Loucy (cell line): Measurements from ENCODE around the gene PTGFRN.

ENCODE experiments used
- H2AFZ ChIP-seq: fragments of 200-600 bp; sonication (generic); 2 replicates; pipeline ENCODE4 v1.6.0; 2016; ENCODE audit warnings: antibody characterized with exemption, mild to moderate bottlenecking, low read length, moderate library complexity
- H3F3A ChIP-seq: fragments of 200-600 bp; 2 replicates; pipeline ENCODE4 v1.6.0; 2016; ENCODE audit warnings: antibody characterized with exemption, low read depth, mild to moderate bottlenecking
- H3K27me3 ChIP-seq: fragments of 200-600 bp; sonication (generic); 2 replicates; pipeline ENCODE4 v1.6.1; 2014; ENCODE audit warnings: low read length, mild to moderate bottlenecking; ENCODE audit not compliant: insufficient read depth, poor library complexity, severe bottlenecking
- H3K36me3 ChIP-seq: fragments of 200-600 bp; sonication (generic); 2 replicates; pipeline ENCODE4 v1.6.1; 2016; ENCODE audit warnings: low read length; ENCODE audit not compliant: insufficient read depth
- H3K4me1 ChIP-seq: fragments of 200-600 bp; sonication (generic); 2 replicates; pipeline ENCODE4 v1.5.1; 2014; ENCODE audit warnings: low read length, mild to moderate bottlenecking; ENCODE audit not compliant: insufficient read depth, poor library complexity, severe bottlenecking
- H3K4me2 ChIP-seq: fragments of 200-600 bp; sonication (generic); 2 replicates; pipeline ENCODE4 v1.6.0; 2014; ENCODE audit warnings: antibody characterized with exemption, low read length, low read depth, mild to moderate bottlenecking; ENCODE audit not compliant: poor library complexity, severe bottlenecking
- H3K4me3 ChIP-seq: fragments of 200-600 bp; sonication (generic); 2 replicates; pipeline ENCODE4 v1.5.1; 2014; ENCODE audit warnings: low read length, mild to moderate bottlenecking, mixed read lengths; ENCODE audit not compliant: poor library complexity, severe bottlenecking
- H3K79me2 ChIP-seq: fragments of 200-600 bp; sonication (generic); 2 replicates; pipeline ENCODE4 v1.6.1; 2014; ENCODE audit warnings: low read length; ENCODE audit not compliant: insufficient read depth
- H3K9ac ChIP-seq: fragments of 200-600 bp; sonication (generic); 2 replicates; pipeline ENCODE4 v1.6.0; 2014; ENCODE audit warnings: mild to moderate bottlenecking, low read depth, low read length, moderate library complexity; ENCODE audit not compliant: poor library complexity, severe bottlenecking
- H3K9me2 ChIP-seq: fragments of 200-600 bp; sonication (generic); replicated peaks from 2 replicates; pipeline ENCODE4 v1.6.1; 2016; ENCODE audit warnings: low read depth, low read length, mixed read lengths
- H3K9me3 ChIP-seq: fragments of 200-600 bp; sonication (generic); 2 replicates; pipeline ENCODE4 v1.6.1; 2014; ENCODE audit warnings: mild to moderate bottlenecking, antibody characterized with exemption, low read length, low read depth; ENCODE audit not compliant: insufficient read depth
- H4K20me1 ChIP-seq: fragments of 200-600 bp; sonication (generic); 2 replicates; pipeline ENCODE4 v1.6.0; 2014; ENCODE audit warnings: antibody characterized with exemption, low read length, mild to moderate bottlenecking; ENCODE audit not compliant: insufficient read depth, poor library complexity, severe bottlenecking
- EZH2phosphoT487 ChIP-seq: fragments of 200-600 bp; IDR thresholded peaks from 2 replicates; pipeline ENCODE4 v1.6.1; 2018; ENCODE audit warnings: antibody characterized with exemption, mild to moderate bottlenecking, moderate library complexity, borderline replicate concordance
- TF ChIP-seq, protein P1 (sequence below): fragments of 200-600 bp; sonication (generic); conservative IDR thresholded peaks from 2 replicates; pipeline ENCODE4 v1.5.1; 2014; ENCODE audit warnings: mild to moderate bottlenecking, antibody characterized with exemption, low read length

PTGFRN gene

DNA sequence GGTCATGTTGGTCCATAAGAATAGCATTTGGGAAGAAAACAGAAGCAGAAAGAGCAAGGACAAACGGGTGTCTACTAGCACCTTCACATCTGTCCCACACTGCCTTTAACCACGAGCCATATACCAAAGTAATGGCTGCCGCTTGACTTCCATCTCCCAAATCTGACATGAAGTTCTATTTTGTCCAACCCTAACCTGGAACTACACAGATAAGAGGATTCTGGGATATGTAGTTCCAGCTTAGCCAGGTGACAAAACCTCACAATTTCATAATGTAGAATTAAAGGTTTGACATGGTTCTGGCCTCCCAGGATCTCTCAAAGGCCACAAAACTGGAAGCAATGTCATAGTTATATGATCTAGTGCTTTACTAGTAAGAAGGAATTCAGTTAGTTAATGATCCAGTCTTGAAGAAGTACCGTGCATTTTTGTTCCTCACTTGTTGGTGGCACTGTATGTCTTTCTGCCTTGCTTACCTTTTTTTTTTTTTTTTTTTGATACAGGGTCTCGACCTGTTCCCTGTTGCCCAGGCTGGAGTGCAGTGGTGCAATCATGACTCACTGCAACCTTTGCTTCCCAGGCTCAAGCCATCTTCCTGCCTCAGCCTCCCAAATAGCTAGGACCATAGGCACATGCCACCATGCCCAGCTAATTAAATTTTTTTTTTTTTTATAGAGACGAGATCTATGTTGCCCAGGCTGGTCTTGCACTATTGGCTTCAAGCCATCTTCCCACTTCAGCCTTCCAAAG lies 17.5 kb downstream of the PTGFRN start:
- Histone ChIP-seq H3K9me2 (no peaks in the 10 kb centered on the region), H3K4me2 (no peak overlapping the region), H3K4me1 (no peaks in the 10 kb centered on the region), H3K36me3 (no peaks in the 10 kb centered on the region), H3K9me3 (no peaks in the 10 kb centered on the region), H4K20me1 (no peaks in the 10 kb centered on the region), H3K4me3 (no peak overlapping the region), H3K9ac (no peak overlapping the region), H3K27me3 (peaks cover 6% of the 10 kb centered on the region), H3K79me2 (no peaks in the 10 kb centered on the region), H3F3A (no peaks in the 10 kb centered on the region), H2AFZ (no peak overlapping the region)
- TF ChIP-seq, protein P1, sequence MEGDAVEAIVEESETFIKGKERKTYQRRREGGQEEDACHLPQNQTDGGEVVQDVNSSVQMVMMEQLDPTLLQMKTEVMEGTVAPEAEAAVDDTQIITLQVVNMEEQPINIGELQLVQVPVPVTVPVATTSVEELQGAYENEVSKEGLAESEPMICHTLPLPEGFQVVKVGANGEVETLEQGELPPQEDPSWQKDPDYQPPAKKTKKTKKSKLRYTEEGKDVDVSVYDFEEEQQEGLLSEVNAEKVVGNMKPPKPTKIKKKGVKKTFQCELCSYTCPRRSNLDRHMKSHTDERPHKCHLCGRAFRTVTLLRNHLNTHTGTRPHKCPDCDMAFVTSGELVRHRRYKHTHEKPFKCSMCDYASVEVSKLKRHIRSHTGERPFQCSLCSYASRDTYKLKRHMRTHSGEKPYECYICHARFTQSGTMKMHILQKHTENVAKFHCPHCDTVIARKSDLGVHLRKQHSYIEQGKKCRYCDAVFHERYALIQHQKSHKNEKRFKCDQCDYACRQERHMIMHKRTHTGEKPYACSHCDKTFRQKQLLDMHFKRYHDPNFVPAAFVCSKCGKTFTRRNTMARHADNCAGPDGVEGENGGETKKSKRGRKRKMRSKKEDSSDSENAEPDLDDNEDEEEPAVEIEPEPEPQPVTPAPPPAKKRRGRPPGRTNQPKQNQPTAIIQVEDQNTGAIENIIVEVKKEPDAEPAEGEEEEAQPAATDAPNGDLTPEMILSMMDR = no peak
- no peak for TF ChIP-seq EZH2phosphoT487

DNA sequence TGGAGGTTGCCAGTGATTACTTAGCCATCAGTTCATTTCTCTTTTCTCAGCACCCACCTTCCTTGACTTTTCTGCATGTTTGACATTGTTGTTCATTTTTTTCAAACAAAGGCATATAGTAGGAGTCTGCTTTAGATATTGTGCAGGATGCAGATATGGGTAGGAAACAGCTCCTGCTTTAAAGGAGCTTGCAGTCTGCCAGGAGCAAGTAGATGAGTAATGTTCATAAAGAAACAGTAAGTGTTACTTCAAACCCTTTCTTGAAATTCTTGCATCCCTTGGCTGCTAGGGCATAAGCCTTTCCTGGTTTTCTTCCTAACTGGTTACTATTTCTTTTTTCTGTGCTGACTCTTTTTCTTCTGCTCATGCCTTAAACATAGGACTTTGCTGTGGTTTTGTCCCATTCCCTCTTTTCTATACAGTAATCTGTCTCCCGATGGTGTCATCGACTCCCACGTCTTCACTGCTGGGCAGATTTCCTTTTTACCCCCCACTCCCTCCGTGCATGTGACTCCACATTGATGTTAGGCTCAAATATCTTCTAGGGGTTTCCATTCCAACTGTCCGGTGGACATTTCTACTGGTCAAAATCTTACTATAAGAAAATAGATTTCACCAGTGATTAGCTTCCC lies 20.4 kb downstream of the PTGFRN start:
- Histone ChIP-seq H3K79me2 (no peaks in the 10 kb centered on the region), H3K4me3 (no peak overlapping the region), H4K20me1 (no peaks in the 10 kb centered on the region), H2AFZ (no peak overlapping the region), H3K9me2 (no peaks in the 10 kb centered on the region), H3F3A (no peaks in the 10 kb centered on the region), H3K27me3 (peaks cover 6% of the 10 kb centered on the region), H3K4me1 (no peaks in the 10 kb centered on the region), H3K9me3 (no peaks in the 10 kb centered on the region), H3K36me3 (no peaks in the 10 kb centered on the region), H3K9ac (no peak overlapping the region), H3K4me2 (no peak overlapping the region)
- TF ChIP-seq, protein P1 = no peak
- no peak for TF ChIP-seq EZH2phosphoT487

DNA sequence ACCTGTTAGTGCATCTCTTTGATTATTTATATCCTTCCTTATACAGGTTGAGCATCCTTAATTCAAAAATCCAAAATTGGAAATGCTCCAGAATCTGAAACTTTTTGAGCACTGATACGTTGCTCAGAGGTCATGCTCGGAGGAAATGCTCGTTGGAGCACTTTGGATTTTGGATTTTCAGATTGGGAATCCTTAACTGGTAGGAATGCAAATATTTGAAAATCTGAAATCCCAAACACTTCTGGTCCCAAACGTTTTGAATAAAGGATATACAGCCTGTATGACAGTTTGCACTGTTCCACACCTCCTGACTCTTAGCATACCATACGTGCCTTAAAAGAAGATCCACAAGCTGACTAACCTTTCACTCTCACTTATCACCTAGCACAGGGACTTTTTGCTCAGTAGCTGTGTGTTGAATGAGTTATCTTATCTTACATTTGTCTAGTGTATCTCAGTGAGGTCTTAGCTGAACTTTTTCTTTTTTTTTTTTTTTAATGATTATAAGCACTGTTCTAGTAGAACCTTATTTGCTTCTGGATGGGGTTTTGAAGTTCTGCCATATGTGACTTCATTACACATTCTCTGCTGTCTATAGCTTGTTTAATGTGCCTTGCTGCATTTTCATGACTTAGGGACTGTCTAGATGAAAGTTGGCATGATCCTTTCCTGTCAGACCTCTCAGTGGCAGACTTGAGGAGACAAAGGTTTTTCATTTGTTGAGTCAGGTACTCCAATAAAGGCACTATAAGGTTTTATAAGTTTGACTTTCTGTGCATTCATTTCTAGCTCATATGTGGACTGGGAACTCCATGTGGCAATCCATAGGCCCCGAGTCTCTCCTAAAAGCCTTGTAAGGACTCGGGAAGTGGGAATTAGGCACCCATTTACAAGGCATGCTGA lies 21.6 kb downstream of the PTGFRN start:
- H3F3A ChIP-seq = no peaks in the 10 kb centered on the region
- TF ChIP-seq, protein P1 = no peak
- TF ChIP-seq EZH2phosphoT487 = no peak
- peaks cover 12% of the 10 kb centered on the region for H3K27me3 ChIP-seq
- H3K4me3 ChIP-seq = no peak overlapping the region
- no peaks in the 10 kb centered on the region for H3K9me2 ChIP-seq
- no peaks in the 10 kb centered on the region for H3K4me1 ChIP-seq
- H2AFZ ChIP-seq = no peak overlapping the region
- H3K4me2 ChIP-seq = no peak overlapping the region
- no peaks in the 10 kb centered on the region for H3K36me3 ChIP-seq
- H3K9ac ChIP-seq = no peak overlapping the region
- H3K79me2 ChIP-seq = no peaks in the 10 kb centered on the region
- H3K9me3 ChIP-seq = no peaks in the 10 kb centered on the region
- no peaks in the 10 kb centered on the region for H4K20me1 ChIP-seq
